ENCODE measurements around the gene NEURL4.
"Not testable (repeated sequence)": the region's sequence is repeated elsewhere in the genome, so short reads cannot be mapped to it uniquely, and the experiment has no call there.

Gene NEURL4

DNA sequence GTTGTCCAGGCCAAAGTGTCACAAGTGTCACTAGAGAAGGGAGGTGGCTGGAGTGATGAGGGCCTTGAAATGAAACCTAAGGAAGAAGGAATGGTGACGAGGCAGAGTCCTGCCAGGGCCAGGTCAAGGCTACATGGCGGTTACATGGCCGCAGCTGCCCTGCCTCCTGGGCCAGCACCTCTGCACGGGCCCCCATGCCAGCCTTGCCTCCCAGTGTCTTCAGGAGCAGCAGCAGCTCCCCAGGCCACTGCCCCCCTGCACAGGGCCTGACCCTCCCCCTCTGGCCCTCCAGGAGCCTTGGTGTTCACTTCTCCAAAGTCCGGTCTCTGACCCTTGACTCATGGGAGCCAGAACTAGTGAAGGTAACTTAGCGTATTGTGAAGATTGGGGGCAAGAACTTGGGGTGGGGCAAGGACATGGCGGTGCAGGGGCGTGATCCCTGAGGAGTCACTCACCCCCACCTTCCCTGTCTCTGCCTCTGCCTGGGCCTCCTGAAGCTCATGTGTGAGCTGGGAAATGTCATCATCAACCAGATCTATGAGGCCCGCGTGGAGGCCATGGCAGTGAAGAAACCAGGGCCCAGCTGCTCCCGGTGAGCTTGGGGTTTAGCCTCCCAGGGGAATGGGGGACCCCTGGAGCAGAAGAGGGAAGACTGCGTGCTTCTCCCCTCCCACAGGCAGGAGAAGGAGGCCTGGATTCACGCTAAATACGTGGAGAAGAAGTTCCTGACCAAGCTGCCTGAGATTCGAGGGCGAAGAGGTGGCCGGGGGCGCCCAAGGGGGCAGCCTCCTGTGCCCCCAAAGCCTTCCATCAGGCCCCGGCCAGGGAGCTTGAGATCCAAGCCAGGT lies 18.7 kb upstream of the NEURL4 start:
- no peak for DNase-seq (ENCODE audit: low spot score)

DNA sequence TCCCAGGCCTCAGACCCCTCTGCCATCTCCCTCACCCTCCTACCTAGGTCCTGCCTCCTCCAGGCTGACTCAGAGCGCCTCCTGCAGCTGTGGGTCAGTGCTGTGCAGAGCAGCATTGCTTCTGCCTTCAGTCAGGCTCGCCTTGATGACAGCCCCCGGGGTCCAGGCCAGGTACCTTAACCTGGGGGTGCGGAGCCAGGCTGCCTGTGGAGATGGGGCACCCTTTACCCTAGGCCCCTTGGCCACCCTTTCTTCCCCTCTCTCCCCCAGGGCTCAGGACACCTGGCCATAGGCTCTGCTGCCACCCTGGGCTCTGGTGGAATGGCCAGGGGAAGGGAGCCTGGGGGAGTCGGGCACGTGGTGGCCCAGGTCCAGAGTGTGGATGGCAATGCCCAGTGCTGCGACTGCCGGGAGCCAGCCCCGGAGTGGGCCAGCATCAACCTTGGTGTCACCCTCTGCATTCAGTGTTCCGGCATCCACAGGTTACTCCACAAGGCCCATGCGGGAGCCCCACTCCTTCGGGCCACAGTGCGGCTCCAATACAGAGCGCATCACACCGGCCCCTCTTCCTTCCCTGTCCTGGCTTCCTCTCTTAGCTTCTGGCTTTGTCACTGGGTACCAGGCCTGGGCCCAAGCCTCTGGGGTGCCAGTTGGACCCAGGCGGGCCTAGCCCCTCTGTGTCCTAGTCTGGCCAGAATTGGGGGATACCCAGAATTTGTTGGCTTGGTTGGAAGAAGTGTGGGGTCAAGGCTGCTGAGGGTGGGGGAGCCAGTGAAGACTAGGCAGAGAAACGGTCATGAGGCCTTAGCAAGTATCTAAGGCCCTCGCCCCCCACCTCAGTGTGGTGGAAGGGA lies 17.9 kb upstream of the NEURL4 start:
- DNase-seq (ENCODE audit: low spot score), result no peak

DNA sequence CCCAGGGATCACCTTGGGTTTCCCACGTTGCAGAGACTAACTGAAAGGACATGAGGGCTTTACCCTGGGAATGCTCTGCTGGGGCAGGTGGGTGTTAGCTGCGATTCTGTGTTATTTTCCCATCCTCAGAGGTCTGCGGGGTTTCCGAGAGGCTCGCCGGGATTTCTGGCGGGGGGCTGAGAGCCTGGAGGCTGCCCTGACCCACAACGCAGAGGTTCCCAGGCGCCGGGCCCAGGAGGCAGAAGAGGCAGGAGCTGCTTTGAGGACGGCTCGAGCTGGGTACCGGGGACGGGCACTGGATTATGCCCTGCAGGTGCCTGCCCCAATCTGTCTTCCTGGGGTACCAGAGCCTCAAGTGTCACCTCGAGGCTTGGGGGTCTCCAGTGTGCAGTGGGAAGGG lies 14.1 kb upstream of the NEURL4 start:
- no peak for DNase-seq (ENCODE audit: low spot score)

DNA sequence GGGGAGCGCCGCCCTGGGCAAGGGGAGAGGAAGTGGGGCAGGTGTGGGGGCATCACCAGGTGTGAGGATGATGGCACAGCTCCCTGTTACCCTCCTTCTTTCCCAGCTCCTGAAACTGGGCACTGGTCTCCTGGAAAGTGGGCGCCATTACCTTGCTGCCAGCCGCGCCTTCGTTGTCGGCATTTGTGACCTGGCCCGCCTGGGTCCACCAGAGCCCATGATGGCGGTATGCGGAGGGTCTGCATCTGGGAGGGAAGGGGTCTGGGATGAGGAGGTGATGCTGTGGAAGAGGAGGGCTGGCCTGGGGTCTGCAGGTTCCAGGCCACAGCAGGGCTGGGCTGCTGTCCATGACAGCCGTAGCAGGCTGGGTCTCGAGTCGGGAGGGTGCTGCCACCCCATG lies 12.7 kb upstream of the NEURL4 start:
- DNase-seq (ENCODE audit: low spot score), result no peak

DNA sequence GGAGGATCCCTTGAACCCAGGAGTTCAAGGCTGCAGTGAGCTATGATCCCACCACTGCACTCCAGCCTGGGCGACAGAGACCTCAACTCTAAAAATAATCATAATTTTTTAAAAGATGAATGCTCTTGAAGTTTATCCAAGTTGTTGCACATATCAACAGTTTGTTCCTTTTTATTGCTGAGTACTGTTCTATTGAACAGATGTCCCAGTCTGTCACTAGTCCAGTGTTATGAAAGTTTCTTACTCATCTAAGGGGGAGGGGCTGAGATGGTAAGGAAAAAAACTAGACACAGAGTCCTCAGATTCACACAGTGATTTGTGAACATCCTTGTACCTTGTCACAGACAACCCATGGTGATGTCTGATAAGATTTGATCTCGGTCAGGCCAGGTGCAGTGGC lies 11.0 kb upstream of the NEURL4 start:
- DNase-seq (ENCODE audit: low spot score), result no peak

DNA sequence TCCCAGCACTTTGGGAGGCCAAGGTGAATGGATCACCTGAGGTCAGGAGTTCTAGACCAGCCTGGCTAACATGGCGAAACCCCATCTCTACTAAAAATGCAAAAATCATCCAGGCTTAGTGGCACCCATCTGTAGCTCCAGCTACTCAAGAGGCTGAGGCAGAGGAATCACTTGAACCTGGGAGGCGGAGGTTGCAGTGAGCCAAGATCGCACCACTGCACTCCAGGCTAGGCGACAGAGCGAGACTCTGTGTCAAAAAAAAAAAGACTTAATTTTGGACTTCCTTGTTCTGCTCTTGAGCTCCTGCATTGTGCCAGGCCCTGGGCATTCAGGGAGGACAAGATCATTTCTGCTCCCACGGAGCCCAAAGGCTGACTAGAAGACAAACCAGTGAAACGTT lies 8.5 kb upstream of the NEURL4 start:
- DNase-seq (ENCODE audit: low spot score), result not testable (repeated sequence)

DNA sequence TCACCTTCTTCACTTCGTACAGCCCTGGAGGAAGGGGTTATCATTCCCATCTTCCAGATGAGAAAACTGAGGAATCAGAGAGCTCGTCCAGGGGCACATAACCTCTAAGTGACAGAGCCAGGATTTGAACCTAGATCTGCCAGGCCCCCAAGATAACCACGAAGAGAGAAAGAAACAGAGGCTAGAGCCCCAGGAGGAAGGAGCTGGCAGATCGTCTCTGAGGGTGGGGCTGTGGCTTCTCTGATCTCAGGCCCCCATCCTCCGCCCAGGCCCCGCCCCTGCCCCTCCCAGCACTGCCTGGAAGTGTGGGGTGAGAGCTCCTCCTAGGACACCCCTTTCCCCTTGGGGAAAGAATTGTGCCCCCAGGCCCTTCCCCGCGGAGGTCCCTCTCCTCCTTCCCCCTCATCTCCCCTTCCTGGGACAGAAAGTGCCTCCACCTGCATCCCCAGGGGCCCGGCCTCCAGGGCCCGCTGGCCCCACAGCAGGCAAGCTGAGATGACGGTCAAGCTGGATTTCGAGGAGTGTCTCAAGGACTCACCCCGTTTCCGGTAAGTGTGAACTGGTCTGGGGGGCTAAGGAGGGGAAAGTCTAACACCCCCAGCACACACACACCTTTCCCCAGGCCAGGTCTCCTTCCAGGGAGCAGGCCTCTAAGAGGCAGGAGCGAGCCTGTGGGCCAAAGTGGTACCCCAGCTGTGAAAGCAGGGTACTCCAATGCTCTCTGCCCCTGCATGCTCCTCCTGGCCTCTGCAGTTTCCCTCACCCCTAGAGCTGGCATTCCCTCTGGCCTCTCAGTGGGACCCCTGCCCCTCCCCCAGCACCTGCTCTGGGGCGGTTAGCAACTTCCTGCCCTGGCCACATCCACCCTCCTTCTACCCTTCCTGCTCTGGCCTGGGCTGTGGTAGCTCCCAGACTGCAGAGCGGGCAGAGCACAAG lies 7.4 kb upstream of the NEURL4 start, which contains the start of gene ACAP1:
Gene ACAP1 (plus strand): TSS at position 290 of the 936 bp plus-strand sequence. CDS start 206 bp downstream, at position 496.
- DNase-seq (ENCODE audit: low spot score), result no peak

DNA sequence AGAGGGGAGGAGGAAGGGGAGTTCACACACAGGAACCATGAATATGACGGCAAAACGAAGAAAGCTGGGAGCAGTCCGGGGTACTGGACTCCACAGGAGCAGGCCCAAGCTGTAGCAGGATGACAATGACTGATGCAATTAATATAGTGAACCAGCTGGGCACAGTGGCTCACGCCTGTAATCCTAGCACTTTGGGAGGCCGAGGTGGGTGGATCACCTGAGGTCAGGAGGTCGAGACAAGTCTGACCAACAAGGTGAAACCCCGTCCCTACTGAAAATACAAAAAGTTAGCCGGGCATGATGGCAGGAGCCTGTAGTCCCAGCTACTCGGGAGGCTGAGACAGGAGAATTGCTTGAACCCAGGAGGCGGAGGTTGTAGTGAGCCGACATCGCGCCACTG lies 6.6 kb upstream of the NEURL4 start:
- DNase-seq (ENCODE audit: low spot score), result not testable (repeated sequence)

DNA sequence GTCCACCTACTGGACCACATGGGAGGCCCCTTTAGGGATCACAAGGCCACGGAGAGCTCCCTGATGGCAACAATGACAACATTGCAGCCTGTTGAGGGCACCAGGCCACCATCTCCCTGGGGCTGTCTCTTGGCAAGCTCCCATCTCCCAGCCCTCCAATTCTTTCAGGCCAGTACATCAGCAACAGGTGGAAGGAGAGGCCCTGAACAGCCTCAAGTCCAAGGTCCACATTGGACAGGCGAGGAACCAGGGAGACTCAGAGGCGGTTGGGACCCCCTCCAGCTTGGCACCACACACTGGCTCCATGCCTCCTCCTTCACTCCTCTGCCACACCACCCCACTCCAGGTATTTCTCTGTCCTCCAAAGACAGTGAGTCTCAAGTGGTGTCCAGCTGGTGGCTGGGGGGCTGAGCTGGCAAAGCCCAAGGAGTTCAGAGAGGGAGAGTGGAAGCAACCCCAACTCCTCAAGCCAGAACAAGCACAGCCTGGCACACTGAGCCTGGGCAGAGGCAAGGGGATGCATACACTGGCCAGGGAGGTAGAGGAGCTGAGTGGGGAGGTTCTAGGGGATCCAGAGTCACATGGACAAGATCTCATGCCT lies 5.9 kb upstream of the NEURL4 start:
- no peak for DNase-seq (ENCODE audit: low spot score)

DNA sequence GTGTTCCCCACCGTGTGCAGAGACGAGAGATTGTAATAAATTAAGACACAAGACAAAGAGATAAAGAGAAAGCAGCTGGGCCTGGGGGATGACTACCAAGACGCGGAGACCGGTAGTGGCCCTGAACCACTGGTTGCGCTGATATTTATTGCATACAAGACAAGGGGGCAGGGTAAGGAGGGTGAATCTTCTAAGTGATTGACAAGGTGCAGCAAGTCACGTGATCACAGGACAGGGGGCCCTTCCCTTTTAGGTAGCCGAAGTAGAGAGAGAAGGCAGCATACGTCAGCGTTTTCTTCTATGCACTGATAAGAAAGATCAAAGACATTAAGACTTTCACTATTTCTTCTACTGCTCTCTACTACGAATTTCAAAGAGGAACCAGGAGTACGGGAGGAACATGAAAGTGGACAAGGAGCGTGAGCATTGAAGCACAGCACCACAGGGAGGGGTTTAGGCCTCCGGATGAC lies 3.5 kb upstream of the NEURL4 start:
- DNase-seq (ENCODE audit: low spot score), result not testable (repeated sequence)

DNA sequence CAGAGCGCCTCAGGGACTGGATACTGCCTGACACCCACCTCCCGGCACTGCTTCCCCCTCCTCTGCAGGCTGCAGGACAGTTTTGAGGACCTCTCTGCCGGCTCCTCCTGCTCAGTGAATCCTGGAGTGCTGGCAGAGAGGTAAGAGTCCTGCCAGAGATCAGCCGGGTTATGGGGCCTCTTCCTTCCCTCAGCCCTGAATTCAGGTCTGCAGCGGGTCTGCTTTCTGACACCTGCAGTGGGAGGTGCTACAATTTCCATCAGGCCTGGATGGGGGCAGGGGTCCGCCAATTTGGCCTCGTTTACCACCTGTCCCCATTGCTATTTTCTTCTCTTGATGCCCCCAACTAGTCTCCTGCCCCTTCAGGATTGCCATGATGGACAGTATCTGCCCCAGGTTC lies 3.0 kb upstream of the NEURL4 start:
- DNase-seq (ENCODE audit: low spot score), result no peak

DNA sequence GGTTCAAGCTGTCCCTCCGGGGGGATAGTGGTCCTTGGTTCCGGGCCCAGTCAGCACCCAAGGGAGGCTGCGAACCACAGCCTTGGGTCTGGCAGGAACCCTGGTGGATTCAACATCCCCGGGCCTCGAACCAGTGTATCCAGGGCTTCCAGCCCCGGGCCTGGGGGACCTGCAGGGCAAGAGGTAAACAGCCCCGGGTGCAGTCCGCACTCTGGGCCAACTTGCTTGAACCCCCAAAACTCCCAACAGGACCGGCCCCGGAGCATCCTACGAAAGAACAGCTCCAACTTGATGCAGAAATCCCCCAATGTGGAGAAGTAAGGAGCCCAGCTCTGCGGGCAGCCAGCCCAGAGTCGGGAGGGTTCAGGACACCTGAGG lies 1.5 kb upstream of the NEURL4 start:
- no peak for DNase-seq (ENCODE audit: low spot score)

DNA sequence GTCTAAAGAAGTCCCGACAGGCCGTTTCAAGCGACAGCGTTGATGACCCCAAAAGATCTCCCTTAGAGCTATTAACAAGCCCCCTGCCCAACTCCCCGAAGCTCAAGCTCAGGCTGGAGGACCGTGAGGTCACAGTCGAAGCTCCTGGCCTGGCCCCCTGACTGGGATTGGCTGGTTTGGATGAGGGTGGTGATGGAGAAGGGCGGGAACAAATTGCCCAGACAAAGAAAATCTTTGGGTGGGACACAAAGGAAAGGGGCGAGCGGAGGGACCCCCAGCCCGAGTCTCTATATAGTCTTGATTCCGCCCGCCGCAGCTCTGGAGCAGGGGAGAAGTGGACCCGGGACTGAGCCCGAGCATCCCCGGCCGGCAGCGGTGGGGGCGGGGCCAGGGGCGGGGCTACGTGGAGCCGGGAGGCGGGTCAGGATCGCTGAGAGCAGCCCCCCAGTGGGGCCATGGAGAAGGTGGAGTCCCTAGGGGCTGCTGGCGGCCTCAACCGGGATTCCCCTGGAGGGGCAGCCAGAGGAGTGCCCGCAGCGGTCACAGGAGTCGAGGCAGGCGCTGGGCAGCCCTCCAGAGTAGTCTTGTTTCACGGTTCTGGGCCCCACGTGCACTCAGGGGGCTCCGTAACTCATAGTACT lies 982 bp upstream of the NEURL4 start:
- peak; percentile 38 for DNase-seq (ENCODE audit: low spot score)

DNA sequence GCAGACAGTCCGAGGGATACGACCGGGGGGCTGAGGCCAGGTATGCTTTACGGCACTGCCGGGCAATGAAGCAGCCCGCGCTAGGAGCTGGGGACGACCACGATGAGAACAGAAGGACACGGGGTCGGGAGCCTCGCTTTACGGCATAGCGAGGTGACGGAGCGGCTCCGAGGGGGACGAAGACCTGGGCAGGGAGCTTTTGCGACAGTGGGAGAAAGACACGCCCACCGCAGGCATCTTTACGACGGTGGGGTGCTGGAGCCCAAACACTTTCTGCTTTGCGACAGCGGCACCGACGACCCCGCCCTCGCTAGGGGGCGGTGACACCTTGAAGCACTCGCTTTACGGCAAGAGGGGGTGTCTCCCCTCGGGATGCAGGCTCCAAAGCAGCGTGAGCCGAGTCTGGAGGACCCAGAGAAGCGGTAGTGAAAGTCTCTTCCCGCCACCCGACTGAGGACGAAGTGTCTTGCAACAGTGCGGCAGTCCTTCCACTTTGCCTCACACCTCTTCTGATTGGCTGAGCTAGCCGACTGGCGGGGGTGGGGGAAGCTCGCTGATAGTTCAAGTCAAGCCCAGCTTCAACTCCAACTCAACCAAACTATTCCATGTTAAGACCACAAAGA lies 350 bp upstream of the NEURL4 start:
- DNase-seq (ENCODE audit: low spot score), result peak; percentile 97

DNA sequence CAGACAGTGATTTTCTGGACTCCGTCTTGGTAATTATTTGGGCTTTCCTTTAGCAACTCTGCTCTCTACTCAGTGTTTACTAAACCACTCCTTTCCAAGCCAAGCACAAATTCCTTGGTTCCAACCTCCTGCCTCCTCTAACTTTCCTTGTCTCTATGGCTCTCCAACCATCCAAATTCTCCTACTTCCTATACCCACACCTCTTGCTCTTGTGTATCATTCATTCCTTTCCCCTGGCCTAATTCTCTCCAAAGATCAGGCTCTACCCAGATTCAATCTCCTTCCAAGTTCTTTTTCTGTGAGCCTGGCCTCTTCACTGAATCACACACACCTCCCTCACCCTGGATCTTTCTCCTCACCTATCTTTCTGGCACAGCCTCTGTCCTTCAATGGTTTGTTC lies 1.1 kb downstream of the NEURL4 start:
- DNase-seq (ENCODE audit: low spot score), result no peak

DNA sequence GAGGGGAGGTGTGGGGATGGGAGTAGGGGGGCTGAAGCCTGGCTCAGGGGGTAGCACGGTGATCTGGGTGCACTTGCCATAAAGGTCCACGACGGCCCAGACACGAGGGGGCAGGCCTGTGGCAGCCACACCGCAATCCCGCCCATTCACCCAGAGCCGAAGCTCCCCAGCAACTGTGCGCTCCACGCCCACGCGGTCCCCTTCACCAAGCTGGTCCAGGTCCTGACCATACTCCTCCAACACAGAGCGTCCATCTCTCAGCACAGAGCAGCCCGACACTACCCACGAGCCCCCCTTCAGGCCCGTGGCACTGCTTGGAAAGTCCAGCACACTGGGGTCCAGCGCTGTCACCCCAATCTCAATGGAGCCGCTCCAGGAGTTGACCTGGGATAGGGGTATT lies 1.6 kb downstream of the NEURL4 start:
- no peak for DNase-seq (ENCODE audit: low spot score)

DNA sequence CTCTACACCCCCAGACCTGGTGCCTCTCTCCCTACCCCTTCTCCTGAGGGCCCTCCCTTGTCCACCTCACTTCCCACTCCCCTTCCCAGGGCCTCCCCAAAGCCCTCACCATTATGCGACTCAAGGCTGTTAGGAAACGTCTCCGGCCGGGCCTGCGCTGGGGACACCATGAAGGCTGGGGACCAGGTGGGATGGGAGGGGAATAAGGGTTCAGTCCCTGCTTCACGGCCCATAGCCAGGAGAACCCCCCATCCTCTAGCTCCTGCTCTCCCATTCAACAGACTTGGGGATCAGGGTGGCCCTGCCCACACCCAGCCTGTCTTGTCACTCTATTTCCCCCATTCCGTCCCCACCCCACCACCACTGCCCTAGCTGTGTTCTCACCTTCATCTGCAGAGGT lies 2.1 kb downstream of the NEURL4 start:
- DNase-seq (ENCODE audit: low spot score), result no peak

DNA sequence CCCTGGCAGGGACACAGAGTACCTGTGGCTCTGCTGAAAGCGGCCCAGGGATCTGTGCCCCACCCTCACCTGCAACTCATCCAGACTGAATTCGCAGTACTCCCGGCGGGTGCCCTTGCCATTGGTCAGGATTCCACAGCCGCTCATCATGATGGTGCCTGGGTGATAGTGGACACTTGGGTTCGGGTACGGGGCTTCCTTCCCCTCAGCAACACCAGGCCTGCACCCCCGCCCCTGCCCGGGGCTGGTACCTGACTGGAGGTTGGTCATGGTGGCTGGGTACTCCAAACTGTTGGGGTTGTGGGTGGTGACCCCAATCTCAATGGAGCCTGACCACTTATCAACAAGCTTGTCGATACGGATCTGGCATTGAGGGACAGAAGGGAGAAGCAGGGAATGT lies 2.9 kb downstream of the NEURL4 start:
- no peak for DNase-seq (ENCODE audit: low spot score)

DNA sequence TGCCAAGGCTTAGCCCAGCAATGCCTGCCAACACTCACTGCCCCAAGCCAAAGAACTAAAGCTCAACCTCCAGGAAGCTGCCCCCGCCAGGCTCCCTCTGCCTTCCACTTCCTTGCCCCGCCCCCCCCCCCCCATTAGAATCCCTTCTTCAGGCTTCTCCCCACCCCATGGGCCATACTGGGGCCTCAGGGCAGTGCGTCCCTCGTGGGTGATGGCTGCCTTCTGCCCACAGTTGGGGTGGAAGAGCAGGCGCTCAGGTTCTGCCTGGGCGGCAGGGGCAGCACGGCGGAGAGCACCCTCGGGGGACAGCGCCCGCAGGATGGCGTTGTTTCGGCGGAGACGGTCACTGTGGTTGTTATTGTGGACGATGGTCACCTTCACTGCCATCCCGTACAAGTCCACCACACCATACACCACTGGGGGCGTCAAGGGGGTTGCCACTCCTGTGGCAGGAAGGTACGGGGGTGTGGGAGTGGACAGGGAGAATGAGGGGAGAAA lies 4.1 kb downstream of the NEURL4 start:
- DNase-seq (ENCODE audit: low spot score), result no peak

DNA sequence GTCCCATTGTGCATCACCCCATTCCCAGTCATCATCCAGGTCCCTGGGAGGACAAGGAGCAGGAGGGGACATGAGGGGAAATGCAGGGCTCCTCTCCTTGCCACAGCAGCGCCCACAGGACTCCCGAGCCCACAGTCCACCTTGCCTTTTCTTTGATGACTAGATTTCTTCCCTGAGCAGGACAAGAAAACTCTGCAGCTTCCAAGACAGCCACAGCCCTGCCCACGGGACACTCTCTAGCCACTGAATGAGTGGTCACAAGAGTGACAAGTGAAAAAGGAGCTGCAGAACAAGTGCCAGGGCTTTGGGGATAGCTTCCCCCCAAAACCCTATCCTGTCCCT lies 4.7 kb downstream of the NEURL4 start:
- DNase-seq (ENCODE audit: low spot score), result no peak

Measured in pons (tissue), 1 donor.